SK-N-SH (cell line): ENCODE results near the gene ARPC5L. TPM values are rescaled to one million over a fixed set of nuclear protein-coding genes. Genes with fewer than 3 reads are reported as not detected.

Experiments used
- CTCF ChIA-PET: fragments of 300-600, 350-600 bp; formaldehyde crosslinking; extraction: SDS; loops from one replicate; lab custom pipeline; 2021; lab: Yijun Ruan, JAX
- POLR2A ChIA-PET: fragments of 350-600 bp; sonication (Branson Sonifier 250); formaldehyde crosslinking; extraction: SDS; loops from one replicate; lab custom pipeline; 2020; ENCODE audit warnings: antibody characterized with exemption, inconsistent platforms; lab: Yijun Ruan, JAX
- DNase-seq: peaks from one replicate; pipeline ENCODE4 v3.0.0; 2012
- H2AFZ ChIP-seq: fragments of 200-600 bp; sonication (generic); 2 replicates; pipeline ENCODE4 v1.8.1; 2016; ENCODE audit warnings: antibody characterized with exemption, mild to moderate bottlenecking, low read depth
- H3F3A ChIP-seq: fragments of 200-600 bp; sonication (generic); replicated peaks from 2 replicates; pipeline ENCODE3; 2016; ENCODE audit warnings: antibody characterized with exemption, mild to moderate bottlenecking; ENCODE audit not compliant: insufficient read depth
- H3K27ac ChIP-seq, 2 experiments: fragments of 200-500 bp in 1 of 2; fragments of 200-600 bp in 1 of 2; sonication (Bioruptor generic) in 1 of 2; sonication (generic), shearing (Covaris generic) in 1 of 2; 2 replicates each; pipeline versions ENCODE4 v1.5.1 to v1.6.1; 2014 to 2016; ENCODE audit warnings: low read depth in 2 of 2, inconsistent platforms in 1 of 2, low read length in 1 of 2, mild to moderate bottlenecking in 1 of 2, mixed read lengths in 1 of 2
- H3K27me3 ChIP-seq: fragments of 200-600 bp; sonication (generic), shearing (Covaris generic); 2 replicates; pipeline ENCODE4 v1.6.1; 2016; ENCODE audit warnings: mixed run types; ENCODE audit not compliant: insufficient read depth
- H3K36me3 ChIP-seq, 2 experiments: fragments of 200-500 bp in 1 of 2; fragments of 200-600 bp in 1 of 2; sonication (Bioruptor generic) in 1 of 2; sonication (generic) in 1 of 2; replicated peaks in 1 of 2; 2 replicates each; pipeline versions ENCODE3 to v1.5.1; 2014 to 2016; ENCODE audit warnings: low read length in 1 of 2, mild to moderate bottlenecking in 1 of 2; ENCODE audit not compliant: insufficient read depth in 2 of 2, control insufficient read depth in 1 of 2
- H3K4me1 ChIP-seq, 2 experiments: fragments of 200-500 bp in 1 of 2; fragments of 200-600 bp in 1 of 2; sonication (Bioruptor generic) in 1 of 2; sonication (generic), shearing (Covaris generic) in 1 of 2; 2 replicates each; pipeline versions ENCODE4 v1.5.1 to v1.6.1; 2014 to 2016; ENCODE audit warnings: low read depth in 1 of 2, low read length in 1 of 2, mixed run types in 1 of 2; ENCODE audit not compliant: insufficient read depth in 2 of 2, control insufficient read depth in 1 of 2
- H3K4me2 ChIP-seq: fragments of 200-600 bp; sonication (generic), shearing (Covaris generic); 2 replicates; pipeline ENCODE4 v1.6.1; 2017; ENCODE audit warnings: mixed run types
- H3K4me3 ChIP-seq, 2 experiments: fragments of 200-500 bp in 1 of 2; fragments of 200-600 bp in 1 of 2; sonication (Bioruptor generic) in 1 of 2; sonication (generic), shearing (Covaris generic) in 1 of 2; 2 replicates each; pipeline versions ENCODE4 v1.5.1 to v1.8.1; 2014 to 2016; ENCODE audit warnings: low read depth in 2 of 2, inconsistent platforms in 1 of 2, low read length in 1 of 2, mild to moderate bottlenecking in 1 of 2, mixed read lengths in 1 of 2, moderate library complexity in 1 of 2
- H3K79me2 ChIP-seq: fragments of 200-600 bp; sonication (generic); 2 replicates; pipeline ENCODE4 v1.8.1; 2017; ENCODE audit warnings: mild to moderate bottlenecking; ENCODE audit not compliant: insufficient read depth
- H3K9ac ChIP-seq: fragments of 200-600 bp; sonication (generic); 2 replicates; pipeline ENCODE4 v1.6.1; 2017; ENCODE audit warnings: mixed run types
- H3K9me2 ChIP-seq: fragments of 200-600 bp; sonication (generic); 2 replicates; pipeline ENCODE4 v1.6.1; 2017; ENCODE audit warnings: mixed run types
- H3K9me3 ChIP-seq: fragments of 200-600 bp; sonication (generic); 2 replicates; pipeline ENCODE4 v1.6.1; 2017; ENCODE audit warnings: mixed run types, mild to moderate bottlenecking, moderate library complexity
- H4K20me1 ChIP-seq: fragments of 200-600 bp; sonication (generic); 2 replicates; pipeline ENCODE4 v1.6.1; 2017; ENCODE audit warnings: mild to moderate bottlenecking, mixed run types; ENCODE audit not compliant: insufficient read depth
- CHD2 ChIP-seq: fragments of 150-350 bp; IDR thresholded peaks from 2 replicates; pipeline ENCODE4 v1.6.1; 2018; ENCODE audit warnings: low read length; ENCODE audit not compliant: partially characterized antibody
- CTCF ChIP-seq: fragments of 200-600 bp; sonication (generic); IDR thresholded peaks from 2 replicates; pipeline ENCODE4 v1.6.1; 2017; ENCODE audit warnings: antibody characterized with exemption, mild to moderate bottlenecking, moderate library complexity
- ELF1 ChIP-seq: IDR thresholded peaks from 2 replicates; pipeline ENCODE4 v1.4.0; 2012
- EZH2phosphoT487 ChIP-seq: fragments of 200-600 bp; sonication (generic); IDR thresholded peaks from 2 replicates; pipeline ENCODE4 v1.6.1; 2017; ENCODE audit warnings: low read depth, mixed run types, mild to moderate bottlenecking, antibody characterized with exemption, moderate library complexity, borderline replicate concordance
- FOXM1 ChIP-seq: IDR thresholded peaks from 2 replicates; pipeline ENCODE4 v1.4.0; 2012; ENCODE audit warnings: low read depth, mild to moderate bottlenecking
- GABPA ChIP-seq: IDR thresholded peaks from 2 replicates; pipeline ENCODE4 v1.4.0; 2012; ENCODE audit warnings: low read depth, mild to moderate bottlenecking
- MAX ChIP-seq: IDR thresholded peaks from 2 replicates; pipeline ENCODE4 v1.4.0; 2012; ENCODE audit warnings: low read depth
- MXI1 ChIP-seq: IDR thresholded peaks from 2 replicates; pipeline ENCODE4 v1.6.1; 2012; ENCODE audit warnings: mild to moderate bottlenecking, low read depth, low read length, improper control_type of control experiment
- NRF1 ChIP-seq: IDR thresholded peaks from 2 replicates; pipeline ENCODE4 v1.6.1; 2012; ENCODE audit warnings: low read depth, mild to moderate bottlenecking, low read length
- PBX3 ChIP-seq: IDR thresholded peaks from 2 replicates; pipeline ENCODE4; 2012
- POLR2AphosphoS5 ChIP-seq: IDR thresholded peaks from 2 replicates; pipeline ENCODE4 v1.6.1; 2012; ENCODE audit warnings: low read depth, low read length
- RAD21 ChIP-seq: IDR thresholded peaks from 2 replicates; pipeline ENCODE4 v1.6.1; 2012; ENCODE audit warnings: mild to moderate bottlenecking, low read length
- REST ChIP-seq: IDR thresholded peaks from 2 replicates; pipeline ENCODE4 v1.6.1; 2012; ENCODE audit warnings: mild to moderate bottlenecking, low read depth, low read length, moderate library complexity
- RFX5 ChIP-seq: IDR thresholded peaks from 2 replicates; pipeline ENCODE4 v1.6.1; 2012; ENCODE audit warnings: mild to moderate bottlenecking, improper control_type of control experiment, low read length
- RXRA ChIP-seq: IDR thresholded peaks from 2 replicates; pipeline ENCODE4 v1.4.0; 2012; ENCODE audit warnings: low read depth, mild to moderate bottlenecking, borderline replicate concordance
- SIN3A ChIP-seq: IDR thresholded peaks from 2 replicates; pipeline ENCODE4 v1.6.1; 2012; ENCODE audit warnings: low read depth, mild to moderate bottlenecking, low read length, moderate library complexity, borderline replicate concordance
- TAF1 ChIP-seq: IDR thresholded peaks from 2 replicates; pipeline ENCODE4 v1.6.1; 2012; ENCODE audit warnings: low read depth, mild to moderate bottlenecking, low read length, moderate library complexity, borderline replicate concordance
- TCF12 ChIP-seq: IDR thresholded peaks from 2 replicates; pipeline ENCODE4 v1.4.0; 2012
- USF1 ChIP-seq: IDR thresholded peaks from 2 replicates; pipeline ENCODE4 v1.4.0; 2012; ENCODE audit warnings: low read depth, borderline replicate concordance
- YY1 ChIP-seq: IDR thresholded peaks from 2 replicates; pipeline ENCODE4 v1.4.0; 2012; ENCODE audit warnings: low read depth, mild to moderate bottlenecking
- WGBS: methylation state at CpG from one replicate; pipeline ENCODE4 v1.1.6; 2017; ENCODE audit warnings: low lambda C conversion rate; 5-methylcytosine and 5-hydroxymethylcytosine counted together
- polyA plus RNA-seq, 3 experiments: library from polyadenylated mRNA; depleted of rRNA; stranded (reverse); fragments of >200 nt; gene quantifications; 2 replicates each; pipeline ENCODE4 v1.2.3, GENCODE V29; 2012

Gene ARPC5L
- polyA plus RNA-seq, 1 of the 3 experiments (the other 2 are of a cell fraction) = 73.1 TPM

GRCh38 chr9:124868511-124869465 is 6.9 kb downstream of the ARPC5L start:
- H4K20me1 ChIP-seq = peaks cover 36% of the 10 kb centered on the region
- H3K4me3 ChIP-seq = peak overlapping the region; percentile 85 to 94
- peak overlapping the region; percentile 87 for H3K4me2 ChIP-seq
- peaks cover 6 to 17% of the 10 kb centered on the region in 2 experiments for H3K36me3 ChIP-seq
- POLR2A ChIA-PET = interaction anchor here (0.7 to 1.0 kb wide), 2 partner anchors 98 to 275 kb away, joined by 3 read pairs; partner anchors contain the start of genes NR6A1 and SCAI
- TF ChIP-seq MXI1 (peak; percentile 96), NRF1 (peak; percentile 66), EZH2phosphoT487 (no peak), CHD2 (peak; percentile 63), TCF12 (peak; percentile 24; the same call in 1 of the 2 replicates), RAD21 (no peak; the same call in 1 of the 2 replicates), TAF1 (peak; percentile 91), GABPA (peak; percentile 91), FOXM1 (no peak), POLR2AphosphoS5 (peak; percentile 93), RFX5 (no peak), ELF1 (peak; percentile 76), REST (0 out of 2 replicates have a peak, but pooled peaks have one; percentile 23), RXRA (no peak), USF1 (no peak), MAX (peak; percentile 82), CTCF (peak; percentile 48), YY1 (peak; percentile 38; the same call in 1 of the 2 replicates), SIN3A (0 out of 2 replicates have a peak, but pooled peaks have one; percentile 73), PBX3 (peak; percentile 13; the same call in 1 of the 2 replicates)
- H3K27me3 ChIP-seq = no peaks in the 10 kb centered on the region
- no peaks in the 10 kb centered on the region for H3K9me2 ChIP-seq
- peak; percentile 99 for DNase-seq
- H2AFZ ChIP-seq = peak overlapping the region; percentile 90
- H3K4me1 ChIP-seq = peaks cover 8 to 24% of the 10 kb centered on the region in 2 experiments; a peak in 3 of 4 replicates
- peaks cover 3% of the 10 kb centered on the region for H3F3A ChIP-seq
- H3K9ac ChIP-seq = peak overlapping the region; percentile 90
- CTCF ChIA-PET = interaction anchor here (0.6 to 2.0 kb wide), 7 partner anchors 9 to 275 kb away, joined by 3 to 9 read pairs (median 3); partner anchors contain the start of genes SCAI and WDR38
- no peaks in the 10 kb centered on the region for H3K9me3 ChIP-seq
- H3K79me2 ChIP-seq = peaks cover 68% of the 10 kb centered on the region
- WGBS = 0% methylated on average over 17 of the region's 101 CpGs
- H3K27ac ChIP-seq = peak overlapping the region; percentile 86 to 90
